Ishikawa (cell line): ENCODE data around the gene ADAMTS12.

Experiments used
- CEBPB ChIP-seq: IDR thresholded peaks from 2 replicates; pipeline ENCODE4 v1.6.1; 2012
- CREB1 ChIP-seq: IDR thresholded peaks from 2 replicates; pipeline ENCODE4 v1.6.1; 2012; ENCODE audit warnings: low read depth
- EGR1 ChIP-seq: IDR thresholded peaks from 2 replicates; pipeline ENCODE4 v1.6.1; 2012
- EP300 ChIP-seq: IDR thresholded peaks from 2 replicates; pipeline ENCODE4 v1.6.1; 2012; ENCODE audit warnings: borderline replicate concordance
- FOXM1 ChIP-seq: IDR thresholded peaks from 2 replicates; pipeline ENCODE4 v1.6.1; 2012; ENCODE audit warnings: low read depth, borderline replicate concordance
- MAX ChIP-seq: IDR thresholded peaks from 2 replicates; pipeline ENCODE4 v1.6.1; 2012
- NFIC ChIP-seq: IDR thresholded peaks from 2 replicates; pipeline ENCODE4 v1.6.1; 2012
- RAD21 ChIP-seq: IDR thresholded peaks from 2 replicates; pipeline ENCODE4 v1.6.1; 2012; ENCODE audit warnings: low read depth
- REST ChIP-seq: IDR thresholded peaks from 2 replicates; pipeline ENCODE4 v1.6.1; 2012; ENCODE audit warnings: low read depth, mild to moderate bottlenecking
- TAF1 ChIP-seq: IDR thresholded peaks from 2 replicates; pipeline ENCODE4 v1.6.1; 2012; ENCODE audit warnings: low read depth, mild to moderate bottlenecking
- TCF12 ChIP-seq: IDR thresholded peaks from 2 replicates; pipeline ENCODE4 v1.6.1; 2012; ENCODE audit warnings: low read depth
- TEAD4 ChIP-seq: IDR thresholded peaks from 2 replicates; pipeline ENCODE4 v1.6.1; 2012
- USF1 ChIP-seq: IDR thresholded peaks from 2 replicates; pipeline ENCODE4 v1.6.1; 2012
- YY1 ChIP-seq: IDR thresholded peaks from 2 replicates; pipeline ENCODE4 v1.6.1; 2012; ENCODE audit warnings: low read depth
- ZBTB7A ChIP-seq: IDR thresholded peaks from 2 replicates; pipeline ENCODE4 v1.6.1; 2012; ENCODE audit warnings: low read depth

The ADAMTS12 gene

GRCh38 chr5:33504570-33504969 is 387.2 kb downstream of the ADAMTS12 start:
- TF ChIP-seq TCF12 (no peak), REST (no peak), CEBPB (no peak), FOXM1 (no peak), USF1 (no peak), ZBTB7A (no peak), RAD21 (no peak), NFIC (no peak), TAF1 (no peak), MAX (no peak)

GRCh38 chr5:33501899-33502298 is 389.9 kb downstream of the ADAMTS12 start:
- TF ChIP-seq TAF1, result no peak
- TF ChIP-seq NFIC, result no peak
- TF ChIP-seq EP300, result no peak
- no peak for TF ChIP-seq RAD21
- TF ChIP-seq EGR1, result no peak
- TF ChIP-seq TCF12, result no peak
- TF ChIP-seq MAX, result no peak
- TF ChIP-seq FOXM1, result no peak
- no peak for TF ChIP-seq USF1
- TF ChIP-seq CEBPB, result no peak
- TF ChIP-seq REST, result no peak
- TF ChIP-seq CREB1, result no peak
- no peak for TF ChIP-seq TEAD4
- TF ChIP-seq ZBTB7A, result no peak
- TF ChIP-seq YY1, result no peak

GRCh38 chr5:33501260-33501659 is 390.5 kb downstream of the ADAMTS12 start:
- no peak for TF ChIP-seq CREB1
- TF ChIP-seq TEAD4, result no peak
- no peak for TF ChIP-seq EP300
- no peak for TF ChIP-seq TCF12
- no peak for TF ChIP-seq REST

GRCh38 chr5:33494466-33494865 is 397.3 kb downstream of the ADAMTS12 start:
- no peak for TF ChIP-seq MAX
- no peak for TF ChIP-seq YY1
- TF ChIP-seq USF1, result no peak
- no peak for TF ChIP-seq RAD21
- TF ChIP-seq REST, result no peak
- no peak for TF ChIP-seq TEAD4
- TF ChIP-seq TCF12, result no peak
- TF ChIP-seq EGR1, result no peak
- no peak for TF ChIP-seq ZBTB7A
- no peak for TF ChIP-seq EP300
- TF ChIP-seq FOXM1, result no peak
- TF ChIP-seq CREB1, result no peak
- no peak for TF ChIP-seq TAF1
- no peak for TF ChIP-seq CEBPB
- no peak for TF ChIP-seq NFIC
